ENCODE results near the gene SIVA1.
"Not testable (repeated sequence)": the region's sequence is repeated elsewhere in the genome, so short reads cannot be mapped to it uniquely, and the experiment has no call there.

Gene SIVA1

DNA sequence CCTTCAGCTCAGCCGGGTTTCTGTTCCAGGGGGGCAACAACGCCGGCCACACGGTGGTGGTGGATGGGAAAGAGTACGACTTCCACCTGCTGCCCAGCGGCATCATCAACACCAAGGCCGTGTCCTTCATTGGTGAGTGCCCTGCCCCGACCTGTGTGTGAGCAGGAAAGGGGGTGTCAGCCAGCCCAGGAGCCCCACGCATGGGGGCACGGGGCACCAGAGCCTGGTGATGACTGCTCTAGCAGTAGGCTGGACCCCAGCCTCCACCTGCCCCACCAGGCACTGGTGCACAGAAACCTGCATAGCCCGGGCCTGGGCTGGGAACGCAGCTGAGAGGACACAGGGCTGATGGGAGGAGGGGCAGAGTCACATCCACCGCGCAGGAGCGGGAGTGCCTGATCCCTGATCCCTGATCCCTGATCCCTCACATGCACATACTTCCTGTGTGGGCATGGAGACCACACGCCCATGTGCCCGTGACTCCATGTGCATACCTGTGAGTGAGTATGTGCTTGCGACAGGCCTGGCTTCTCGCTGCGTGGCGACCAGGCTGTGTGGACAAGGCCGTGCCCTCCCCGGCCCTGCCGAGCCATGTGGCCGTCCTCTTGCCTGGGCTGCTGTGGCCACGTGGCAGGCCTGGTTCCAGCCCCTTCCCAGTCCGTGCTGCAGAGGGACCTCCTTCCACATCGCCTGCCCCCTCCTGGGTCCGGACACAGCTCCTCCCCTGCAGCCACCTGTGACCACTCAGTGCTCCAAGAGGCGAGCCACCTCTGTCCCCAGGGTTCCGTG lies 17.8 kb upstream of the SIVA1 start:
- DNase-seq (ENCODE audit: low read depth): no peak

DNA sequence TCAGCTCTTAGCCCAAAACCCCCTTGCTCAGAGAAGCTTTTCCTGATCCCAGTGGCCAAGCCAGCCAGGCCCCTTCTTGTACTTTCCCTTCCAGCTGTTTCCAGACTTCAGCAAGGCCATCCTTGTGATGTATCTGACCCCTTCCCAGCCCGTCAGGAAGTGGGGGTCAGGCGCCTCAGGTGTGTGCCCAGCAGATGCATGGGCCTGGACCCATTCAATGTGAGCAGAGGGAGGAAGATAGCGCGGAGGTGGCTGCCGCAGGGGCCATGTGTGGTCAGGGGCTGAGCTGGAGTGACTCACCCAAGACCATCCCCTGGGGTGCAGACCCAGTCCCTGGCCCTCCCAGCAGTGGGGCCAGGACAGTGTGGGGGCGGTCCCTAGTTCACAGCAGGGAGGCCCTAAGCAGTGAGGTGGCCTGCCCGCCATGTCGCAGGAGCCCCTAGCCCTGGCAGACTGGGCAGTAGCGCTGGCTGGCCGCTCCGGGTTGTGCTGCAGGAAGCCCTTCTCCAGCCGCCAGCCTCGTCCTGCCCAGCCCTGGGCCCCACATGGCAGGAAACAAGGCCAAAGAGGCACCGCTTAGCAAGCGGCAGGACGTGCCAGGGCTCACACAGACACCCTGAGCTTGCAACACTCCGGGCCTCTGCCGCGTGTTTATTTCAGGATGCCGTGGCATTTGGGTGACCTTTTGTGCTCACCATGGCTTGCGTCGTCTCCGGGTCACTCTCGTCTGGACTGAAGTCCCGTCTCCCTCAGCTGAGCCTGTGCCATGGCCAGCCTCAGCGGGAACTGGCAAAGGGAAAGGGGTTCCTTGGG lies 16.9 kb upstream of the SIVA1 start:
- no peak for DNase-seq (ENCODE audit: low read depth)

GRCh38 chr14:104738375-104739019 lies 14.4 kb upstream of the SIVA1 start:
- DNase-seq (ENCODE audit: low read depth): no peak

DNA sequence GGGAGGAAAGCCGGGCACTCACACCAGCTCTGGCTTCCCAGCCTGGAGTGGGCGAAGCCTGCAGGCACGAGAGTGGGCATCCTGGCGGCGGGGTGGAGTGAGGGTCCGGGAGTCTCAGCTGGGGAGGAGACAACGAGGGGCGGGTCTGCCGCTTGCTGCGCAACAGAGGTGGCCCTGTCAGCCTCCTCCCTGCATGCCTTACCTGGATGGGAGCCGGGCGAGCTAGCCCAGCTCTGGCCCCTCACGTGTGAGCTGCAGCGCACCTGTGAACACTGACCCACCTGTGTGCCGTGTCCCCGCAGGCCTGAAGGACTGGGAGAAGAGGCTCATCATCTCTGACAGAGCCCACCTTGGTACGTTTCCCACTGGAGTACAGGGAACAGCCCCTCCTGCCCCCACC lies 13.9 kb upstream of the SIVA1 start:
- DNase-seq (ENCODE audit: low read depth): no peak

DNA sequence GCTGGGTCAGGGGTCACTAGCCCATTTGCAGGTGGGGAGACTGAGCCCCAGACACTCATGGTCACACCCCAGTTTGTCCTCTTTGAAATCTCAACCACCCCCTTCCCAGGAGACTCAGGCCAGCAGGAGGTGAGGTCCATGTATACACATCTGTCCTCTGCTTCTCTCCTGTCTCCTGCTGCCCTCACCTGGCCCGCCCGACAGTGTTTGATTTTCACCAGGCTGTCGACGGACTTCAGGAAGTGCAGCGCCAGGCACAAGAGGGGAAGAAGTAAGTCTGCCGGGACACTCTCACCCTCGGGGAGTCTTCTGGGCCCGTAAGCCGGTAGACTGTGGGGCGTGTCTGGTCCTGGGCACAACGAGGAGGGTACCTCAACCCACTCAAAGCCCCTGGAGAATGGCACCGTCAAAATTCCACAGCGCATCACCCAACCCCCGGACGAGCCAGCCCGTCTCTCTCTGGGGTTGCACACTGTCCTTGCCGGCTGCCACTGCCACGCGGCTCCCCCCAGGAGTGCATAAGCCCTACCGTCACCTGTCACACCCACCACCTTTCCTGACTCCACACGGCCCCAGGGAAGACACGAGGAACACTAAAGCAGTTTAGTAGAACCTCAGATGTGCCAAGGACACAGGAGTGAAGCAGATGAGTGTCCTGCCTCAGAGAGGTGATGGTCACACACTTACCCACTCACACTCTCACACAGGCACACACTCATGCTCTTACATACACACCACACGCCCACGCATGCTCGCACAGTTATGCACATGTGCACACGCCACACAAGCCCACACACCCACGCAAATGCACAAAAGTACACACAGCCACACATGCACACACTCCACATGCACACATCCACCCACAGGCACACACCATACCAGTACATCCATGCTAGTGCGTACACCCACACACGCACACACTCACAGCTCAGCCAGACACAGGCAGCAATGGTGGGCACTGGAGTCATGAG lies 13.1 kb upstream of the SIVA1 start:
- DNase-seq (ENCODE audit: low read depth): no peak

DNA sequence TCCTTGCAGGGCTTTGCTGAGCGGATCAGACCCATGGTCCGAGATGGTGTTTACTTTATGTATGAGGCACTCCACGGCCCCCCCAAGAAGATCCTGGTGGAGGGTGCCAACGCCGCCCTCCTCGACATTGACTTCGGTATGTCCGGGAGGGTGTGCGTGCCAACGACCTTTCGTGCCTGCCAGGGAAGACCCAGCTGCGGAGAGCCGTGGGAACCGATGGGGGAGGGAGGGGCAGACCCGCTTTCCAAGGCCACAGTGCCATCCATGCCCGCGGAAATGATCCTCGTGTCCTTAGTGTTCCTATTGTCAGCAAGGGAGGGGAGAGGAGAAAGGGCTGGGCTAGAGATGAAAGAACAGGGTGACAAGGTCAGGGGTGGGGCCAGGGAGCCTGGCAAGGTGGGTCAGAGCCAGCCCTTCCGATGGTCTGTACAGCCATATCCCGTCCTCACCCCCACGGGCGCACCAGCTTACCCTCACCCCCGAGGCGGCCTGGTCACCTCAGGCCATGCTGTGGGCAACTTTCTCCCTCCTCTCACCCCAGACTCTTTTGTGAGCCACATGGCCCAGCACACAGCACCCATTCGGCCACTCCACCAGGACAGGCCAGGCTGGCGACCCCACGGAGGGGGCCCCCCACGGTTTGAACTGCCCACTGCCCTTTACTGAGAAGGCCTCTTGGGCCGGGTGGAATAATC lies 11.7 kb upstream of the SIVA1 start:
- no peak for DNase-seq (ENCODE audit: low read depth)

- no peak for DNase-seq (ENCODE audit: low read depth)
These were observed 11.1 kb upstream of the SIVA1 start for GRCh38 chr14:104741803-104742251.

DNA sequence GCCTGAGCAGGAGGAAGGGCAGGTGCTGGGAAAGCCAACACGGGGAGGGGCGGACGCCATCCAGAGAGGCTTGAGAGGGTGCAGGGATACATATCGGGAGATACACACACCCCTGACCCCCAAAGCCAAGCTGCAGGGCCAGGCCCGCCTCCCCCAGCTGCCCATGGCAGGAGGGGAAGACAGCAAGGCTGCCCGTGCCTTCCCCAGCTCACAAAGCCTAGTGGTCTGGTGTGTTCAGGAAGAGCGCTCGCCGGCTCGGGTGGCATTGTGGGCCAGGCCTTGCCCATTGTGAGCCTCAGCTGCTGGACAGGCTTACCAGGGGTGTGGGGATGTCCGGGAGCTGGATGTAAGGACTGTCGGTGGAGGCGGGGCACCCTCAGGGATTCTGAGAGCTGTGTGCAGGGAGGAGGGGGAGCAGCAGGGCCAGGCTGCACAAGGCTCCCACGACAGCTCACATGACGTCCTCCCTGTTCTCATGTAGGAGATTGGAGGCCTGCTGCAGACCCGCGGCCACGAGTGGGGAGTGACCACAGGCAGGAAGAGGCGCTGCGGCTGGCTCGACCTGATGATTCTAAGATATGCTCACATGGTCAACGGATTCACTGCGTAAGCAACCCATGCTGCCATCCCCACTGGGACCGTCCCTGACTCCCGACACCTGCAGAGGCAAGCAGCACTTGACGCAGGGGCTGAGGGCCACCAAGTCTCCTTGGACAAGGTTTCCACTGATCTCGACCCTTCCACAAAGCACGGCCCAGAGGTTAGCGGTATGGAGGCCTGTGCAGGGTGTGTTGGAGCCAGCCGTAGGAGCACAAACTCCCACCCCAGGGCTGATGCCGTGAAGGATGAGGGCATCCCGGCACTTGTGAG lies 10.1 kb upstream of the SIVA1 start:
- DNase-seq (ENCODE audit: low read depth): no peak

DNA sequence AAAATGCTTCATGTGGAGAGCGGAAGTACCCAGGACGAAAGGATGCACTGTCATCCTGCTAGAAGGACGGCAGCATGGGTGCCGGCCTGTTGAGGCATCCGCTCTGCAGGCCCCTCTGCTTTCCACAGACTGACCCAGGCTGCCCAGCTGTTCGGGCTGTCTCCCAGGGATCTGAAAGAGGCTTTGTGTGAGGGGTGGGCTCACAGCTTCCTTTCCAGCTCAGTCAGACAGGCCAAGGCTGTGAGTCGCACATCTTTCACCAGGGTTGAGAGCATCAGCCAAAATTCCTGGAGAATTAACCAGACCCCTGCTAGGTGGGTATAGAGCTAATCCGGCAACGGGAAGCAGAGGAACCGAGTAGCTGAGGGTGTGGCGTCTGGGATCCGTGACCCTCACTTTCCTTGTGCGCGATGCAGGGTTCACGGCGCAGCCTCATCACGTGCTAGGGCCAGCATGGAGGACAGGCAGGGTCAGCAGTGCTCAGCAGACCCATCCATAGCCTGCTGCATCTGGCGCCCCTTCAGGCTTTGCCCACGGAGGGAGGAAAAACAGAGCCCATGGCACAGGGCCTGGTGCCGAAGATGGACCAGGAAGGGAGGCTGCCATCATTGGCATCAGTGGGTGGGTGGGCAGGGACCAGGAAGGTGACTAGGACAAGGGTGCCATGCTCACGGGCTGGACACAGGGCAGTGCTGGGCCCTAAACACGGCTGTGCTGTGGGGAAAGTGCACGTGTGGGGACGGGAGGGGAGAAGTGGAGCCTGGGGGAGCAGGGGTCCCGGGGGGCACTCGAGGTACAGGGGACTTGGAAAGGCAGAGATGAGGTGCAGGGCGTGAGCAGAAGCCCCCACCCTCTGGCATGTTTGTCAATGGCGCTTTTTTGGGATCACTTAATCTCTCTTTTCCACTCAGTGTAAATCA lies 9.2 kb upstream of the SIVA1 start:
- no peak for DNase-seq (ENCODE audit: low read depth)

DNA sequence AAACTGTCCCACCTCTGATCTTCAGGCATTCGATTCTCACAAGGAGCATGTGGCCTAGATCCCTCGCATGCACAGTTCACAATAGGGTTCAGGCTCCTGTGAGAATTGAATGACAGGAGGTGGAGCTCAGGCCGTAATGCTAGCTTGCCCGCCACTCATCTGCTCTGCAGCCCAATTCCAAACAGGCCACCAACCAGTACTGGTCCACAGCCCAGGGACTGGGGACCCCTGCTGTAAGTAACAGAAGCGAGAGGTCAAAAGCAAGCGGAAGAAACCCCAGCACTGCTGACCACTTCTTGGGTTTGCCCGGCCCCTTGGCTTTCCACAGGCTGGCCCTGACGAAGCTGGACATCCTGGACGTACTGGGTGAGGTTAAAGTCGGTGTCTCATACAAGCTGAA lies 8.5 kb upstream of the SIVA1 start:
- no peak for DNase-seq (ENCODE audit: low read depth)

GRCh38 chr14:104745431-104745830 lies 7.5 kb upstream of the SIVA1 start:
- no peak for DNase-seq (ENCODE audit: low read depth)

- no peak for DNase-seq (ENCODE audit: low read depth)
These were observed 6.8 kb upstream of the SIVA1 start for GRCh38 chr14:104746071-104746545.

- no peak for DNase-seq (ENCODE audit: low read depth)
These were observed 5.9 kb upstream of the SIVA1 start for GRCh38 chr14:104746934-104747481.

GRCh38 chr14:104747876-104748275 lies 5.1 kb upstream of the SIVA1 start:
- DNase-seq (ENCODE audit: low read depth): no peak

DNA sequence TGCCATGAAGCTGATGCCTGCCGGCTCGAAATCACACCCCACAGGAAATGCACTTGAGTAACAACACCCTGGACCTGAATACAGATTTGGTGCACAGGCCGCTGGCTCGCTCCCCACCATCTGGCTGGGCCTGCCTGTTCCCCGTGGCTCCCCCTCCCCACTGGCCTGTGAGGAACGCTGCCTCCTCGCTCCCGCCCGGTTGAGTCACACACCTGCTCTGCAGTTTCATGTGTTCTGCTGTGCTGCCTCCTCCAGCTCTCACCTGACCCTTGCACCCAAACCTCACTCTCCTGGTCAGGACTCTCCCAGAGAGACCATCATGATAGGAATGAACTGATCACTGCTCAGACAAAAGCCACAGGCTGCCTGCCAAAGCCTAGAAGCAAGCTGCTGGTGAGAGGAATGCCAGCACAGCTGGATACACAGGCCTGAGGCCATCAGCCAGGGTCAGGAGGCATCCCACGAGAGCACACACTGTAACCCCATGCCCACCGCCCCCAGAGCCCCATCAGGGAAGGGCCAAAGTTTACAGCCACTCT lies 3.8 kb upstream of the SIVA1 start:
- no peak for DNase-seq (ENCODE audit: low read depth)

- no peak for DNase-seq (ENCODE audit: low read depth)
These were observed 2.7 kb upstream of the SIVA1 start for GRCh38 chr14:104750056-104750752.

DNA sequence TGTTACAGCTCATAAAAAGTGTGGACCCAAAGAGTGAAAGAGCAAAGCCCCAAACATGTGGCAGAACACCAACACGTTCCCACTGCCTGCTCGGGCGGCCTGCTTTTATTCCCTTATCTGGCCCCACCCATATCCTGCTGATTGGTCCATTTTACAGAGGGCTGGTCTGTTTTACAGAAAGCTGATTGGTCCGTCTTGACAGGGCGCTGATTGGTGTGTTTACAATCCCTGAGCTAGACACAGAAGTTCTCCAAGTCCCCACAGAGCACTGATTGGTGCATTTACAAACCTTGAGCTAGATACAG lies 2.2 kb upstream of the SIVA1 start:
- not testable (repeated sequence) for DNase-seq (ENCODE audit: low read depth)

Data from stimulated activated CD8-positive, alpha-beta memory T cell treated with anti-CD3 and anti-CD28 coated beads, Interleukin-7, amount 100 ng/mL, for 24 hours (primary cell).